ENCODE results near the gene TNIP3.

Gene TNIP3

GRCh38 chr4:121138039-121138825, 25.9 kb downstream of the TNIP3 start:
- DNase-seq (ENCODE audit: low spot score): no peak

GRCh38 chr4:121130326-121130660, 33.8 kb downstream of the TNIP3 start:
- DNase-seq (ENCODE audit: low spot score): no peak

GRCh38 chr4:121129606-121130325, 34.4 kb downstream of the TNIP3 start:
- DNase-seq (ENCODE audit: low spot score): no peak

GRCh38 chr4:121127100-121127499, 37.0 kb downstream of the TNIP3 start:
- DNase-seq (ENCODE audit: low spot score): no peak

- DNase-seq (ENCODE audit: low spot score): no peak
These were observed 37.6 kb downstream of the TNIP3 start for GRCh38 chr4:121126449-121127006.

GRCh38 chr4:121125498-121125885, 38.6 kb downstream of the TNIP3 start:
- no peak for DNase-seq (ENCODE audit: low spot score)

- DNase-seq (ENCODE audit: low spot score): no peak
These were observed 41.5 kb downstream of the TNIP3 start for GRCh38 chr4:121122661-121123060.

GRCh38 chr4:121119715-121120114, 44.4 kb downstream of the TNIP3 start:
- no peak for DNase-seq (ENCODE audit: low spot score)

- no peak for DNase-seq (ENCODE audit: low spot score)
These were observed 45.8 kb downstream of the TNIP3 start for GRCh38 chr4:121118344-121118743.

- DNase-seq (ENCODE audit: low spot score): no peak
These were observed 49.4 kb downstream of the TNIP3 start for GRCh38 chr4:121114756-121115155.

- no peak for DNase-seq (ENCODE audit: low spot score)
These were observed 51.6 kb downstream of the TNIP3 start for GRCh38 chr4:121112530-121112929.

- no peak for DNase-seq (ENCODE audit: low spot score)
These were observed 55.6 kb downstream of the TNIP3 start for GRCh38 chr4:121108557-121108956.

GRCh38 chr4:121107507-121107906, 56.6 kb downstream of the TNIP3 start:
- no peak for DNase-seq (ENCODE audit: low spot score)

- no peak for DNase-seq (ENCODE audit: low spot score)
These were observed 63.9 kb downstream of the TNIP3 start for GRCh38 chr4:121100093-121100775.

- DNase-seq (ENCODE audit: low spot score): no peak
These were observed 65.9 kb downstream of the TNIP3 start for GRCh38 chr4:121098266-121098665.

GRCh38 chr4:121096629-121097028, 67.5 kb downstream of the TNIP3 start:
- peak; percentile 37 for DNase-seq (ENCODE audit: low spot score)

GRCh38 chr4:121096191-121096590, 67.9 kb downstream of the TNIP3 start:
- no peak for DNase-seq (ENCODE audit: low spot score)

GRCh38 chr4:121094297-121094966, 69.7 kb downstream of the TNIP3 start:
- no peak for DNase-seq (ENCODE audit: low spot score)

- DNase-seq (ENCODE audit: low spot score): no peak
These were observed 70.9 kb downstream of the TNIP3 start for GRCh38 chr4:121093261-121093660.

GRCh38 chr4:121091941-121092340, 72.2 kb downstream of the TNIP3 start:
- DNase-seq (ENCODE audit: low spot score): no peak

- no peak for DNase-seq (ENCODE audit: low spot score)
These were observed 75.3 kb downstream of the TNIP3 start for GRCh38 chr4:121088867-121089266.

All from SW480 (cell line).